Endothelial cell of umbilical vein (primary cell): ENCODE data around the gene EEF1AKMT4. TPM values are rescaled to one million over a fixed set of nuclear protein-coding genes. Genes with fewer than 3 reads are reported as not detected.

Experiments used
- BruUV-seq: library from RNA; stranded (reverse); fragments of 400-500 nt; replicated peaks from 2 replicates; lab custom pipeline; 2021; lab: Mats Ljungman, UMichigan
- CTCF ChIA-PET: fragments of 300-600, 350-600 bp; sonication (Branson Sonifier 250); formaldehyde crosslinking; loops from one replicate; lab custom pipeline; 2021; ENCODE audit warnings: antibody characterized with exemption, inconsistent platforms; lab: Charles Lee
- POLR2A ChIA-PET: fragments of 300-600, 350-600 bp; sonication (Branson Sonifier 250); formaldehyde crosslinking; loops from one replicate; lab custom pipeline; 2021; ENCODE audit warnings: antibody characterized with exemption, inconsistent platforms; lab: Charles Lee
- DNase-seq: peaks from one replicate; pipeline ENCODE4 v3.0.0-alpha.2; 2011; ENCODE audit warnings: low read depth, low spot score
- FAIRE-seq: peaks from 2 replicates; lab custom pipeline; 2011; peaks lifted over from hg19 to GRCh38; lab: Jason Lieb, UNC
- H2AFZ ChIP-seq: 2 replicates; pipeline ENCODE4 v1.6.0; 2012; ENCODE audit warnings: low read depth, low read length, control low read depth, inconsistent platforms
- H3K27ac ChIP-seq: 2 replicates; pipeline ENCODE4 v1.5.1; 2011; ENCODE audit warnings: low read depth, mild to moderate bottlenecking, control low read depth, low read length, moderate library complexity; ENCODE audit not compliant: insufficient read depth
- H3K27me3 ChIP-seq, 2 experiments: 2 replicates each; pipeline versions ENCODE4 v1.6.0 to v1.6.1; 2011; ENCODE audit warnings: low read length in 2 of 2, mixed read lengths in 1 of 2; ENCODE audit not compliant: control insufficient read depth in 2 of 2, insufficient read depth in 2 of 2
- H3K36me3 ChIP-seq, 2 experiments: 2 replicates in 1 of 2; 3 replicates in 1 of 2; pipeline ENCODE4 v1.5.1; 2011; ENCODE audit warnings: low read length in 2 of 2, mild to moderate bottlenecking in 1 of 2, moderate library complexity in 1 of 2; ENCODE audit not compliant: control insufficient read depth in 2 of 2, insufficient read depth in 2 of 2; ENCODE audit errors: extremely low read depth in 1 of 2
- H3K4me1 ChIP-seq: 3 replicates; pipeline ENCODE4 v1.5.1; 2011; ENCODE audit warnings: mild to moderate bottlenecking, low read length; ENCODE audit not compliant: control insufficient read depth, insufficient read depth; ENCODE audit errors: extremely low read depth
- H3K4me2 ChIP-seq: 2 replicates; pipeline ENCODE4 v1.6.1; 2011; ENCODE audit warnings: low read length, control low read depth, mixed read lengths; ENCODE audit not compliant: insufficient read depth
- H3K4me3 ChIP-seq, 3 experiments: fragments of 200-600 bp in 1 of 3; sonication (generic), shearing (Covaris generic) in 1 of 3; replicated peaks in 1 of 3; 2 replicates each; pipeline ENCODE4 v1.5.1; 2011 to 2016; ENCODE audit warnings: control low read depth in 3 of 3, low read length in 3 of 3, mild to moderate bottlenecking in 2 of 3, inconsistent platforms in 1 of 3, low read depth in 1 of 3, moderate library complexity in 1 of 3; ENCODE audit not compliant: insufficient read depth in 1 of 3
- H3K79me2 ChIP-seq: 2 replicates; pipeline ENCODE4 v1.6.0; 2012; ENCODE audit warnings: low read length, inconsistent platforms; ENCODE audit not compliant: control insufficient read depth, insufficient read depth
- H3K9ac ChIP-seq: replicated peaks from 2 replicates; pipeline ENCODE3; 2011; ENCODE audit warnings: low read length, control low read depth; ENCODE audit not compliant: insufficient read depth; ENCODE audit errors: extremely low read depth
- H3K9me1 ChIP-seq: replicated peaks from 3 replicates; pipeline ENCODE4 v1.6.0; 2011; ENCODE audit warnings: mild to moderate bottlenecking, low read length; ENCODE audit not compliant: control insufficient read depth, insufficient read depth; ENCODE audit errors: extremely low read depth
- H3K9me3 ChIP-seq: replicated peaks from 2 replicates; pipeline ENCODE4 v1.5.1; 2012; ENCODE audit warnings: low read length, inconsistent platforms; ENCODE audit not compliant: control insufficient read depth, insufficient read depth
- H4K20me1 ChIP-seq: replicated peaks from 2 replicates; pipeline ENCODE3; 2011; ENCODE audit warnings: mild to moderate bottlenecking, low read length; ENCODE audit not compliant: control insufficient read depth, insufficient read depth; ENCODE audit errors: extremely low read depth
- EZH2 ChIP-seq: IDR thresholded peaks from 2 replicates; pipeline ENCODE4 v1.6.1; 2012; ENCODE audit warnings: borderline replicate concordance, low read depth, mild to moderate bottlenecking, moderate library complexity, low read length, inconsistent platforms; ENCODE audit not compliant: severe bottlenecking
- FOS ChIP-seq: IDR thresholded peaks from 2 replicates; pipeline ENCODE4 v1.6.1; 2011; ENCODE audit warnings: mild to moderate bottlenecking, low read length, moderate library complexity, borderline replicate concordance; ENCODE audit not compliant: insufficient read depth
- GATA2 ChIP-seq: IDR thresholded peaks from 2 replicates; pipeline ENCODE4 v1.7.0; 2011; ENCODE audit warnings: low read depth, mild to moderate bottlenecking, moderate library complexity, mixed read lengths, low read length; ENCODE audit not compliant: insufficient read length, insufficient read depth
- JUN ChIP-seq: IDR thresholded peaks from 2 replicates; pipeline ENCODE4 v1.6.1; 2011; ENCODE audit warnings: borderline replicate concordance, low read depth; ENCODE audit not compliant: insufficient read length, insufficient read depth
- MYC ChIP-seq: IDR thresholded peaks from one replicate; pipeline ENCODE4 v1.6.1; 2011; ENCODE audit warnings: mild to moderate bottlenecking, low read depth, low read length
- POLR2A ChIP-seq: IDR thresholded peaks from 2 replicates; pipeline ENCODE4 v1.6.1; 2012; ENCODE audit warnings: low read depth, mild to moderate bottlenecking, control low read depth, low read length
- POLR2AphosphoS5 ChIP-seq: IDR thresholded peaks from 2 replicates; pipeline ENCODE4 v1.6.1; 2012; ENCODE audit warnings: low read depth, mild to moderate bottlenecking, control low read depth, low read length, moderate library complexity; ENCODE audit not compliant: insufficient read depth
- dilution Hi-C: fragments of 300-500 bp; cut with MboI; formaldehyde crosslinking; loops from one replicate; pipeline ENCODE4 v1.15.0; 2019; ENCODE audit warnings: low sequenced_read_pairs; ENCODE audit not compliant: extremely low pct_ligation_motif_present
- intact Hi-C: fragments of 100-400 bp; cut with micrococcal nuclease; formaldehyde crosslinking; loops from one replicate; pipeline ENCODE4 v1.10.0; 2022
- polyA plus RNA-seq, 4 experiments: library from polyadenylated mRNA; depleted of rRNA in 3 of 4; stranded (reverse) in 3 of 4; unstranded in 1 of 4; fragments of >200 nt; gene quantifications; 2 replicates each; pipeline versions ENCODE4 v1.2.1 to v1.2.3, GENCODE V29; 2011 to 2012; ENCODE audit warnings: missing spikeins in 1 of 4
- total RNA-seq: library from RNA; stranded (reverse); gene quantifications from 2 replicates; pipeline ENCODE4 v1.2.3, GENCODE V29; 2021
- TF ChIP-seq, protein P1 (sequence below), 2 donors: IDR thresholded peaks; 1 replicate in 1 of 2; 2 replicates in 1 of 2; pipeline ENCODE4 v1.5.1; 2011; ENCODE audit warnings: low read length in 2 of 2, mild to moderate bottlenecking in 2 of 2, moderate library complexity in 2 of 2, control low read depth in 1 of 2, inconsistent platforms in 1 of 2, low read depth in 1 of 2; ENCODE audit not compliant: insufficient read depth in 1 of 2; ENCODE audit errors: extremely low read depth in 1 of 2
- TF ChIP-seq, protein P2 (sequence below): IDR thresholded peaks from 2 replicates; pipeline ENCODE4 v1.6.1; 2011; ENCODE audit not compliant: insufficient read depth, insufficient read length

Gene EEF1AKMT4
- total and polyA plus RNA-seq, 2 donors (not counting 3 experiments of a cell fraction or from before 2014, with no cell fraction given): 3.4 to 8.0 TPM

DNA sequence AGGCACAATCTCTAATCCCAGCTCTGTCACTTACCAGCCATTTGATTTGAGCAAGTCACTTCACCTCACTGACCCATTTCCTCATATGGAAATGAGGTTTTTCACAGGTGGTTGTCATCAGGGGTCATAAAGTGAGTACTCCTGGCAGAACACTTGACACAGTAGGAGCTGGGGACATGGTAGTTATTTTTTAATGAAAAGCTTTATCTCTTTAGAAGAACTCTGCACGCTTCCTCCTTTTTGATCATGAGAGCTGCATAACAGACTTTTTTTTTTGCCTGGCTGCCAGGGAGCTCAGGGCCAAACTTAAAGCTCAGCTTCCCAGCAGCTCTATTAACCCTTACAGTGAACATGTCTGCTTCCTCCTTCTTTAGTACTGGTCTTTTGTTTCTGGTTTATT, 11.7 kb upstream of the EEF1AKMT4 start:
- H4K20me1 ChIP-seq: no peaks in the 10 kb centered on the region
- H3K4me2 ChIP-seq: no peak overlapping the region
- no peaks in the 10 kb centered on the region for H3K9me1 ChIP-seq
- TF ChIP-seq FOS (no peak), GATA2 (no peak), POLR2AphosphoS5 (no peak), POLR2A (no peak), JUN (no peak), EZH2 (no peak), MYC (no peak)
- TF ChIP-seq, protein P1, sequence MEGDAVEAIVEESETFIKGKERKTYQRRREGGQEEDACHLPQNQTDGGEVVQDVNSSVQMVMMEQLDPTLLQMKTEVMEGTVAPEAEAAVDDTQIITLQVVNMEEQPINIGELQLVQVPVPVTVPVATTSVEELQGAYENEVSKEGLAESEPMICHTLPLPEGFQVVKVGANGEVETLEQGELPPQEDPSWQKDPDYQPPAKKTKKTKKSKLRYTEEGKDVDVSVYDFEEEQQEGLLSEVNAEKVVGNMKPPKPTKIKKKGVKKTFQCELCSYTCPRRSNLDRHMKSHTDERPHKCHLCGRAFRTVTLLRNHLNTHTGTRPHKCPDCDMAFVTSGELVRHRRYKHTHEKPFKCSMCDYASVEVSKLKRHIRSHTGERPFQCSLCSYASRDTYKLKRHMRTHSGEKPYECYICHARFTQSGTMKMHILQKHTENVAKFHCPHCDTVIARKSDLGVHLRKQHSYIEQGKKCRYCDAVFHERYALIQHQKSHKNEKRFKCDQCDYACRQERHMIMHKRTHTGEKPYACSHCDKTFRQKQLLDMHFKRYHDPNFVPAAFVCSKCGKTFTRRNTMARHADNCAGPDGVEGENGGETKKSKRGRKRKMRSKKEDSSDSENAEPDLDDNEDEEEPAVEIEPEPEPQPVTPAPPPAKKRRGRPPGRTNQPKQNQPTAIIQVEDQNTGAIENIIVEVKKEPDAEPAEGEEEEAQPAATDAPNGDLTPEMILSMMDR (IDR thresholded peaks at IDR 0.05; ENCODE audit: extremely low read depth in 1 of 2, insufficient read depth in 1 of 2, low read depth in 1 of 2, low read length in 2 of 2): no peak
- TF ChIP-seq, protein P2, sequence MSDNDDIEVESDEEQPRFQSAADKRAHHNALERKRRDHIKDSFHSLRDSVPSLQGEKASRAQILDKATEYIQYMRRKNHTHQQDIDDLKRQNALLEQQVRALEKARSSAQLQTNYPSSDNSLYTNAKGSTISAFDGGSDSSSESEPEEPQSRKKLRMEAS: no peak
- H3K4me1 ChIP-seq: no peaks in the 10 kb centered on the region
- no peak overlapping the region for H3K4me3 ChIP-seq
- dilution Hi-C loops (no loop called here), intact Hi-C loops (no loop called here)
- no peak overlapping the region for H3K27ac ChIP-seq
- CTCF ChIA-PET: interaction anchor here (1.3 to 8.1 kb wide), 3 partner anchors 10 to 341 kb away, joined by 5 to 98 read pairs (median 54); partner anchors contain the start of gene VWA5B2
- no peak for DNase-seq
- H3K27me3 ChIP-seq: peaks cover 1% of the 10 kb centered on the region in 2 experiments
- no peak overlapping the region for H2AFZ ChIP-seq
- H3K9ac ChIP-seq: no peak overlapping the region
- no peaks in the 10 kb centered on the region for H3K9me3 ChIP-seq
- FAIRE-seq: no peak
- H3K79me2 ChIP-seq: no peaks in the 10 kb centered on the region
- no TSS peak for BruUV-seq
- POLR2A ChIA-PET: no interaction called here
- H3K36me3 ChIP-seq: peaks cover 0 to 5% of the 10 kb centered on the region in 2 experiments
